ENCODE measurements around the gene CCBE1. TPM values are rescaled to one million over a fixed set of nuclear protein-coding genes. Genes with fewer than 3 reads are reported as not detected.

Gene CCBE1
- total RNA-seq, 1 donor from 2014 or later = 14.0 TPM

DNA sequence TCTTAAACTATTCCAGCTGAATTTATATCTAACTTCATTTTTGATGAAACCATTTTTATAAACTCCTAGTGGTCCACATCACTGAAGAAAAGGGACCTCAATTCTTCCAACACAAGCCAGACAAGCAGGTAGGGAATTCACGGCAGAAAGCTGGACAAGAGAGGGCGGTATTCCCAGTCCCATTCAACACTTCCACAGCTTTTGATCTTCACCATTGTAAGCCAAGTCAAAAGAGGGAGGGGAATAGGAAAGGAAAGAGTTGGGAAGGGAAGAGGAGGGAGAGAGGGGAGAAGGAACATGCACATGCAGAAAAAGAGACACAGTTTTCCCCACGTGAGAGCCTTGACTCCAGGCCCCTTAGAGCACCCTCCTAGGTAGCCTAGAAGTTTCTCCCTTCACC is 77.4 kb downstream of the CCBE1 start:
- TF ChIP-seq, protein P1, sequence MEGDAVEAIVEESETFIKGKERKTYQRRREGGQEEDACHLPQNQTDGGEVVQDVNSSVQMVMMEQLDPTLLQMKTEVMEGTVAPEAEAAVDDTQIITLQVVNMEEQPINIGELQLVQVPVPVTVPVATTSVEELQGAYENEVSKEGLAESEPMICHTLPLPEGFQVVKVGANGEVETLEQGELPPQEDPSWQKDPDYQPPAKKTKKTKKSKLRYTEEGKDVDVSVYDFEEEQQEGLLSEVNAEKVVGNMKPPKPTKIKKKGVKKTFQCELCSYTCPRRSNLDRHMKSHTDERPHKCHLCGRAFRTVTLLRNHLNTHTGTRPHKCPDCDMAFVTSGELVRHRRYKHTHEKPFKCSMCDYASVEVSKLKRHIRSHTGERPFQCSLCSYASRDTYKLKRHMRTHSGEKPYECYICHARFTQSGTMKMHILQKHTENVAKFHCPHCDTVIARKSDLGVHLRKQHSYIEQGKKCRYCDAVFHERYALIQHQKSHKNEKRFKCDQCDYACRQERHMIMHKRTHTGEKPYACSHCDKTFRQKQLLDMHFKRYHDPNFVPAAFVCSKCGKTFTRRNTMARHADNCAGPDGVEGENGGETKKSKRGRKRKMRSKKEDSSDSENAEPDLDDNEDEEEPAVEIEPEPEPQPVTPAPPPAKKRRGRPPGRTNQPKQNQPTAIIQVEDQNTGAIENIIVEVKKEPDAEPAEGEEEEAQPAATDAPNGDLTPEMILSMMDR (IDR thresholded peaks at IDR 0.05) = no peak
- no peak for ATAC-seq
- no peak for DNase-seq
- Histone ChIP-seq H3K27me3 (ENCODE audit: low read depth) (no peaks in the 10 kb centered on the region), H3K36me3 (no peaks in the 10 kb centered on the region), H3K4me3 (no peak overlapping the region), H3K9me3 (no peaks in the 10 kb centered on the region), H3K27ac (no peak overlapping the region), H3K4me1 (peaks cover 11% of the 10 kb centered on the region)
- intact Hi-C loops (cut with DNase I) = no loop called here

- intact Hi-C loops (cut with DNase I) = no loop called here
- Histone ChIP-seq H3K27ac (no peak overlapping the region), H3K27me3 (ENCODE audit: low read depth) (no peaks in the 10 kb centered on the region), H3K4me1 (no peaks in the 10 kb centered on the region), H3K36me3 (no peaks in the 10 kb centered on the region), H3K4me3 (no peak overlapping the region), H3K9me3 (no peaks in the 10 kb centered on the region)
- DNase-seq = no peak
- no peak for ATAC-seq
- TF ChIP-seq, protein P1 (IDR thresholded peaks at IDR 0.05) = no peak
Observed at GRCh38 chr18:59617468-59617932, 79.7 kb downstream of the CCBE1 start.

- ATAC-seq = no peak
Observed at GRCh38 chr18:59616501-59616900, 80.7 kb downstream of the CCBE1 start.

GRCh38 chr18:59613903-59614302 is 83.3 kb downstream of the CCBE1 start:
- Histone ChIP-seq H3K4me1 (no peaks in the 10 kb centered on the region), H3K9me3 (no peaks in the 10 kb centered on the region), H3K27ac (no peak overlapping the region), H3K4me3 (no peak overlapping the region), H3K36me3 (no peaks in the 10 kb centered on the region), H3K27me3 (ENCODE audit: low read depth) (no peaks in the 10 kb centered on the region)
- TF ChIP-seq, protein P1 (IDR thresholded peaks at IDR 0.05) = no peak
- ATAC-seq = no peak
- no peak for DNase-seq
- intact Hi-C loops (cut with DNase I) = no loop called here

More at GRCh38 chr18:59616501-59616900, 80.7 kb downstream of the CCBE1 start:
- no peaks in the 10 kb centered on the region for H3K27me3 ChIP-seq (ENCODE audit: low read depth)
- no peaks in the 10 kb centered on the region for H3K9me3 ChIP-seq
- intact Hi-C loops (cut with DNase I) = no loop called here
- DNase-seq = no peak
- H3K4me1 ChIP-seq = no peaks in the 10 kb centered on the region
- no peak overlapping the region for H3K4me3 ChIP-seq
- TF ChIP-seq, protein P1 (IDR thresholded peaks at IDR 0.05) = no peak
- no peak overlapping the region for H3K27ac ChIP-seq
- H3K36me3 ChIP-seq = no peaks in the 10 kb centered on the region

DNA sequence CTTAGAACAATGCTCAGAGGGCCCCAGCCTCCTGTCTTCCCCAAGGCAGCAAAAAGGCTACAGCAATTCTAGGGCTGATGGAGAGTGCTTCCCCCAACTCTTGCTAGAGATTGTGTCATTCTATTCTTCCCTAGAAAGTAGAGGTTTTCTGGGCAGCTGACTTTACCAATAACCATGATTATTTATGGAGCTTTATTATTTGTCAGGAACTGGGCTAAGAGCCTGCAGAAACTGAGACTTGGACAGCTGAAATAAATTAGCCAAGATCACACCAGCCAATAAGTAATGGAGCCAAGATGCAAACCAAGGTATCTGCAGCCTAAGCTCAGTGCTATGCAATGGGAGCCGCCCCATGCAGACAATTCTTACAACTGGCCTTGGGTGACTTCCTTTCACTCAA is 84.8 kb downstream of the CCBE1 start:
- no peaks in the 10 kb centered on the region for H3K27me3 ChIP-seq (ENCODE audit: low read depth)
- DNase-seq (no peak), ATAC-seq (no peak)
- H3K27ac ChIP-seq = no peak overlapping the region
- H3K4me3 ChIP-seq = no peak overlapping the region
- H3K9me3 ChIP-seq = no peaks in the 10 kb centered on the region
- H3K36me3 ChIP-seq = no peaks in the 10 kb centered on the region
- intact Hi-C loops (cut with DNase I) = no loop called here
- H3K4me1 ChIP-seq = no peaks in the 10 kb centered on the region
- TF ChIP-seq, protein P1 (IDR thresholded peaks at IDR 0.05) = no peak

Data from lower lobe of right lung (tissue), 2 donors.